HepG2 (cell line): ENCODE data around the gene SRPK3. TPM values are rescaled to one million over a fixed set of nuclear protein-coding genes. Genes with fewer than 3 reads are reported as not detected.

Experiments used
- ATAC-seq: fragments of 200-7000 bp; cut with Tn5 transposase; 3 replicates; pipeline ENCODE4 v1.9.1; 2020; ENCODE audit warnings: mild to moderate bottlenecking, moderate library complexity
- BruUV-seq: library from RNA; stranded (reverse); fragments of 400-500 nt; replicated peaks from 2 replicates; lab custom pipeline; 2021; lab: Mats Ljungman, UMichigan
- CTCF ChIA-PET: fragments of 300-600 bp; formaldehyde crosslinking; extraction: SDS; loops from one replicate; lab custom pipeline; 2021; ENCODE audit warnings: low total read pairs, inconsistent platforms, low intra/inter-chr PET ratio; lab: Yijun Ruan, JAX
- POLR2A ChIA-PET: fragments of 350-600 bp; sonication (Branson Sonifier 250); formaldehyde crosslinking; loops from one replicate; lab custom pipeline; 2020; ENCODE audit warnings: antibody characterized with exemption, inconsistent platforms; lab: Yijun Ruan, JAX
- DNase-seq: peaks from one replicate; pipeline ENCODE4 v3.0.0-alpha.2; 2015; ENCODE audit warnings: low spot score
- FAIRE-seq: peaks from 3 replicates; lab custom pipeline; 2011; peaks lifted over from hg19 to GRCh38; lab: Jason Lieb, UNC
- H2AFZ ChIP-seq: one replicate; pipeline ENCODE4 v1.6.1; 2011; ENCODE audit warnings: low read length, inconsistent platforms
- H3K27ac ChIP-seq: fragments of 300-600 bp; 3 replicates; pipeline ENCODE4 v1.8.0; 2011; ENCODE audit warnings: mixed run types, mild to moderate bottlenecking, mixed read lengths, low read length, inconsistent platforms; ENCODE audit not compliant: insufficient read depth; ENCODE audit errors: extremely low read length
- H3K27me3 ChIP-seq, 2 experiments: fragments of 200-600 bp in 1 of 2; 2 replicates in 1 of 2; 3 replicates in 1 of 2; pipeline versions ENCODE4 v1.6.0 to v1.8.0; 2011; ENCODE audit warnings: low read length in 2 of 2, mild to moderate bottlenecking in 2 of 2, moderate library complexity in 2 of 2, inconsistent platforms in 1 of 2; ENCODE audit not compliant: insufficient read depth in 2 of 2, control insufficient read depth in 1 of 2
- H3K36me3 ChIP-seq, 2 experiments: fragments of 200-600 bp in 1 of 2; replicated peaks in 1 of 2; 2 replicates in 1 of 2; 3 replicates in 1 of 2; pipeline versions ENCODE4 v1.5.1 to v1.8.0; 2011; ENCODE audit warnings: low read length in 2 of 2, inconsistent platforms in 1 of 2; ENCODE audit not compliant: insufficient read depth in 2 of 2, control insufficient read depth in 1 of 2
- H3K4me1 ChIP-seq: 2 replicates; pipeline ENCODE4 v1.5.1; 2012; ENCODE audit warnings: low read length, inconsistent platforms; ENCODE audit not compliant: insufficient read depth
- H3K4me2 ChIP-seq: 2 replicates; pipeline ENCODE4 v1.6.0; 2011; ENCODE audit warnings: low read depth, low read length, inconsistent platforms
- H3K4me3 ChIP-seq, 3 experiments: fragments of 200-600 bp in 1 of 3; sonication (generic), shearing (Covaris generic) in 1 of 3; replicated peaks in 1 of 3; 2 replicates each; pipeline ENCODE4 v1.5.1; 2011 to 2016; ENCODE audit warnings: low read length in 3 of 3, inconsistent platforms in 2 of 3, low read depth in 2 of 3, mild to moderate bottlenecking in 2 of 3, control low read depth in 1 of 3, mixed read lengths in 1 of 3; ENCODE audit not compliant: insufficient read depth in 1 of 3
- H3K79me2 ChIP-seq: one replicate; pipeline ENCODE4 v1.6.1; 2011; ENCODE audit warnings: low read length, inconsistent platforms; ENCODE audit not compliant: insufficient read depth
- H3K9ac ChIP-seq: 2 replicates; pipeline ENCODE4 v1.6.0; 2011; ENCODE audit warnings: mild to moderate bottlenecking, low read depth, low read length, inconsistent platforms; ENCODE audit not compliant: insufficient read depth
- H3K9me3 ChIP-seq: 2 replicates; pipeline ENCODE4 v1.5.1; 2012; ENCODE audit warnings: mild to moderate bottlenecking, low read length
- H4K20me1 ChIP-seq: 2 replicates; pipeline ENCODE4 v1.6.0; 2011; ENCODE audit warnings: inconsistent platforms, mild to moderate bottlenecking, low read length, moderate library complexity; ENCODE audit not compliant: insufficient read depth
- CAMTA2 ChIP-seq: sonication (generic); formaldehyde crosslinking; IDR thresholded peaks from 2 replicates; pipeline ENCODE4 v1.4.0; 2020; ENCODE audit warnings: mild to moderate bottlenecking, missing genetic modification reagents, borderline replicate concordance
- ZNF558 ChIP-seq: sonication (generic); formaldehyde crosslinking; IDR thresholded peaks from 2 replicates; pipeline ENCODE4 v1.9.0; 2022; ENCODE audit warnings: mild to moderate bottlenecking, missing genetic modification reagents, borderline replicate concordance
- ZNF598 ChIP-seq: sonication (generic); formaldehyde crosslinking; IDR thresholded peaks from 2 replicates; pipeline ENCODE4 v1.5.1; 2020; ENCODE audit warnings: mild to moderate bottlenecking, missing genetic modification reagents, borderline replicate concordance
- WGBS: methylation state at CpG from one replicate; pipeline ENCODE4 v1.1.6; 2017; ENCODE audit warnings: low lambda C conversion rate; 5-methylcytosine and 5-hydroxymethylcytosine counted together
- in situ Hi-C: cut with HindIII; loops from 2 replicates; pipeline ENCODE4 v1.10.0; 2017; ENCODE audit warnings: low pct_unique_long_range_greater_than_20kb; ENCODE audit not compliant: extremely low pct_ligation_motif_present
- intact Hi-C: fragments of 100-400 bp; cut with micrococcal nuclease; formaldehyde crosslinking; loops from one replicate; pipeline ENCODE4 v1.10.0; 2022; ENCODE audit not compliant: unreplicated experiment
- polyA plus RNA-seq, 8 experiments: library from polyadenylated mRNA; depleted of rRNA in 3 of 8; stranded (reverse) in 7 of 8; unstranded in 1 of 8; fragments of >200 nt; fragmentation: Illumina TruSeq in 4 of 8; extraction: Trizol in 4 of 8; gene quantifications; 2 replicates each; pipeline versions ENCODE4 v1.2.1 to v1.2.3, GENCODE V29; 2011 to 2016; ENCODE audit warnings: low read depth in 4 of 8, missing spikeins in 1 of 8, mixed read lengths in 1 of 8; ENCODE audit not compliant: insufficient read depth in 1 of 8
- total RNA-seq, 5 experiments: library from RNA; depleted of rRNA; stranded (reverse); fragments of >200 nt; fragmentation: Illumina TruSeq; extraction: Trizol; gene quantifications; 2 replicates each; pipeline ENCODE4 v1.2.3, GENCODE V29; 2016; ENCODE audit warnings: low read depth in 1 of 5
- TF ChIP-seq, protein P1 (sequence below): IDR thresholded peaks from 2 replicates; pipeline ENCODE4 v1.6.1; 2016; ENCODE audit warnings: low read depth, borderline replicate concordance
- TF ChIP-seq, protein P2 (sequence below): sonication (generic); formaldehyde crosslinking; IDR thresholded peaks from 2 replicates; pipeline ENCODE4 v1.8.0; 2022; ENCODE audit warnings: mild to moderate bottlenecking, missing genetic modification reagents

SRPK3 gene
- total and polyA plus RNA-seq, 2 of the 13 experiments (the other 11 are each of a cell fraction or from before 2014, with no cell fraction given): 0.22 to 0.30 TPM

DNA sequence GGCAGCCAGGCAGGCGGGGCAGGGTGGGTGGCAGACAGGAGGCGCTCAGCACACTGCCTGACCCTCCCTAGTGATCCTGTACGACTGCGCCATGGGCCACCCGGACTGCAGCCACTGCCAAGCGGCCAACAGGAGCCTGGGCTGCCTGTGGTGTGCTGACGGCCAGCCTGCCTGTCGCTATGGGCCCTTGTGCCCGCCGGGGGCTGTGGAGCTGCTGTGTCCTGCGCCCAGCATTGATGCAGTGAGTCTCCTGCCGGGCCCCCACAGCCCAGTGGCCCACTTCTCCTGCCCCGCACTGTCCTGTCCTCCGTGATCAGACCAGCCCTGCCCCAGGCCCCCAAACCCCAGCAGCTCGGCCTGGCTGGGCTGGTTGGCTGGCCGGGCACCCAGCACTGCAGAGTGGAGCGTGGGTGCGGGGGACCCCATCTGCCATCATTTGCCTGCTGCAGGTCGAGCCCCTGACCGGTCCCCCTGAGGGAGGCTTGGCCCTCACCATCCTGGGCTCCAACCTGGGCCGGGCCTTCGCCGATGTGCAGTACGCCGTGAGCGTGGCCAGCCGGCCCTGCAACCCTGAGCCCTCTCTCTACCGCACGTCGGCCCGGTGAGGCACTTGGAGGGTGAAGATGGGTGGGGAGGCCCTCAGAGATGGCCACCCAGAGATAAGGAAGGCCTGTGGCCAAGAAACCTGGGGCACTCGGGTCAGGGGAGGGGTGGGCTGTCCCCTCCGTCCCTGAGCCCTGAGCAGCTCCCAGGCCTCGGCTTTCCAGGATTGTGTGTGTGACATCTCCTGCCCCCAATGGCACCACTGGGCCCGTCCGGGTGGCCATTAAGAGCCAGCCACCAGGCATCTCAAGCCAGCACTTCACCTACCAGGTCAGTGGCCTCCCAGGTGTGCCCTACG lies 9.2 kb upstream of the SRPK3 start:
- H3K4me2 ChIP-seq: no peak overlapping the region
- POLR2A ChIA-PET: no interaction called here
- no peak overlapping the region for H3K9ac ChIP-seq
- TF ChIP-seq CAMTA2 (CRISPR knock-in tag) (no peak), ZNF558 (CRISPR knock-in tag) (no peak), ZNF598 (no peak)
- TF ChIP-seq, protein P1, sequence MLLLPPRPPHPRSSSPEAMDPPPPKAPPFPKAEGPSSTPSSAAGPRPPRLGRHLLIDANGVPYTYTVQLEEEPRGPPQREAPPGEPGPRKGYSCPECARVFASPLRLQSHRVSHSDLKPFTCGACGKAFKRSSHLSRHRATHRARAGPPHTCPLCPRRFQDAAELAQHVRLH (CRISPR knock-in tag): no peak
- TF ChIP-seq, protein P2, sequence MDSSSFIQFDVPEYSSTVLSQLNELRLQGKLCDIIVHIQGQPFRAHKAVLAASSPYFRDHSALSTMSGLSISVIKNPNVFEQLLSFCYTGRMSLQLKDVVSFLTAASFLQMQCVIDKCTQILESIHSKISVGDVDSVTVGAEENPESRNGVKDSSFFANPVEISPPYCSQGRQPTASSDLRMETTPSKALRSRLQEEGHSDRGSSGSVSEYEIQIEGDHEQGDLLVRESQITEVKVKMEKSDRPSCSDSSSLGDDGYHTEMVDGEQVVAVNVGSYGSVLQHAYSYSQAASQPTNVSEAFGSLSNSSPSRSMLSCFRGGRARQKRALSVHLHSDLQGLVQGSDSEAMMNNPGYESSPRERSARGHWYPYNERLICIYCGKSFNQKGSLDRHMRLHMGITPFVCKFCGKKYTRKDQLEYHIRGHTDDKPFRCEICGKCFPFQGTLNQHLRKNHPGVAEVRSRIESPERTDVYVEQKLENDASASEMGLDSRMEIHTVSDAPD (CRISPR knock-in tag): no peak
- H3K27me3 ChIP-seq: no peaks in the 10 kb centered on the region
- BruUV-seq: no TSS peak
- intact Hi-C loops: no loop called here
- ATAC-seq: no peak
- WGBS: 100% methylated on average over 1 of the region's 37 CpGs
- H3K79me2 ChIP-seq: no peaks in the 10 kb centered on the region
- in situ Hi-C loops: no loop called here
- H3K4me1 ChIP-seq: 0 out of 2 replicates have a peak, but pooled peaks cover under 1% of the 10 kb centered on the region
- H3K36me3 ChIP-seq: no peaks in the 10 kb centered on the region
- H2AFZ ChIP-seq: no peak overlapping the region
- no peaks in the 10 kb centered on the region for H3K9me3 ChIP-seq
- CTCF ChIA-PET: no interaction called here
- no peak overlapping the region for H3K27ac ChIP-seq
- FAIRE-seq: no peak
- H4K20me1 ChIP-seq: no peaks in the 10 kb centered on the region
- no peak for DNase-seq
- H3K4me3 ChIP-seq: no peak overlapping the region
